B cell (primary cell): ENCODE results near the gene GLTP.

Experiments
- CTCF ChIP-seq: fragments of 200-600 bp; IDR thresholded peaks from one replicate; pipeline ENCODE4 v1.8.0; 2022; ENCODE audit warnings: antibody characterized with exemption, mild to moderate bottlenecking
- EZH2 ChIP-seq: IDR thresholded peaks from 2 replicates; pipeline ENCODE4 v1.6.1; 2012; ENCODE audit warnings: borderline replicate concordance, low read depth, mild to moderate bottlenecking, moderate library complexity, low read length; ENCODE audit not compliant: insufficient read depth, poor library complexity, severe bottlenecking

DNA sequence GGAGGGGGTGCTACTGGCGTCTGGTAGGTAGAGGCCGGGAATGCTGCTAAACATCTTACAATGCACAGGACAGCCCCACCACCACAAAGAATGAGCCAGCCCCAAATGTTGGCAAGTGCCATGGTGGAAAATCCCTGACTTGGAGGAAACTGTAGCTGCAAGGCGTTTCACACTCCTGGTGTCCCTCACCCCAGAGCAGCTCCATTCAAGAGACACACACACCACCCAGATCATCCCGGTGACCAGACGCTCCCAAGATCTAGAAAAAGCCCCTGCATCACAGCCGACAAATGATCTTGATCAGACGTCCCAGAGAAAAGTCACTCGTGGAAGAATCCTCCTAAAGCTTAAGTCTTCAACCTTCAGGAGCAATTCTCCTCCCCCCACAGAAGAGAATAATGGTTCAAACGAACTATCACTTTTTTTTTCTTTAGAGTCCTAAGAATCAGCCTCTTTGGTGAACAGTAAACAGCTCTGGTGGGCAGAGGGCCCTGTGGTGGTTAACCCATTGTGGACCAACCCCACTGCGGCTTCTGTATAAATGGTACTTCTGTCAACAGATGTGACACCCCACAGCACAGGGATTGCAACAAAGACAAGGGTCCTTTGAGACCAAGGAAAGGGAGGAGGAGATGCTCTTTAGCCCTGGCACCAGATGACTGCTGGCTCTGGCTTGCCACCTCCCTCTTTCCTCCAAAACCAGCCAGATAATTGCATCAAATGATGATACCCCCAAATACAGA is 2.7 kb downstream of the GLTP start:
- TF ChIP-seq CTCF: no peak
- no peak for TF ChIP-seq EZH2
